Skeletal muscle satellite cell (primary cell): ENCODE results near the gene DISC1.
"Not testable (repeated sequence)": the region's sequence is repeated elsewhere in the genome, so short reads cannot be mapped to it uniquely, and the experiment has no call there.

Experiments used
- H3K27me3 ChIP-seq: 2 replicates; pipeline ENCODE4 v1.7.0; 2013; ENCODE audit warnings: low read length; ENCODE audit not compliant: control insufficient read depth, insufficient read depth
- H3K36me3 ChIP-seq: 2 replicates; pipeline ENCODE4 v1.7.0; 2013; ENCODE audit warnings: mild to moderate bottlenecking, control low read depth, low read length; ENCODE audit not compliant: insufficient read depth
- H3K4me1 ChIP-seq: 2 replicates; pipeline ENCODE4 v1.7.0; 2013; ENCODE audit warnings: low read length; ENCODE audit not compliant: control insufficient read depth, insufficient read depth
- H3K4me2 ChIP-seq: 2 replicates; pipeline ENCODE4 v1.7.0; 2013; ENCODE audit warnings: mild to moderate bottlenecking, low read length
- H3K4me3 ChIP-seq: 2 replicates; pipeline ENCODE4 v1.7.0; 2013; ENCODE audit warnings: low read length
- H3K9ac ChIP-seq: 2 replicates; pipeline ENCODE4 v1.7.0; 2013; ENCODE audit warnings: mild to moderate bottlenecking, low read depth, low read length, moderate library complexity
- H3K9me3 ChIP-seq: replicated peaks from 2 replicates; pipeline ENCODE4 v1.7.0; 2013; ENCODE audit warnings: mild to moderate bottlenecking, control low read depth, low read length

The DISC1 gene

DNA sequence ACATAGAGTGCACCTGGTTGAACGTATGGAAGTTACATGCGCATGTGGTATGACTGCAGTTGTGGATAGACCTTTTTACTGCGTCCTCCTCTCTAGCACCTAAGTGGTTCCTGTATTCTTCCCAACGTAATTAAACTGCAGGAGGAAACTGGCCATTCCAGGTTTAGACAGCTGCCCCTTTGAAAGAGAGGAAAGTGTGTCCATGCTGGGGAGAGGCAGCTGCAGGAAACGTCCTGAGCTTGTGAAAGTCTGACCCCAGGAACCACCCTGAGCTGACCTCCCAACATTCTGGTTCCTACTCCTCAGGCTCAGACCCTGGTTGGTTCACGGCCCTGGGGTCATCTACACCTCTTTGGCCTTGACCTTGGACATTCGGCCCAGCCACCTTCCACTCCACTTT is 309.3 kb downstream of the DISC1 start:
- peaks cover 10% of the 10 kb centered on the region for H3K9me3 ChIP-seq
- H3K36me3 ChIP-seq = no peaks in the 10 kb centered on the region
- peaks cover 38% of the 10 kb centered on the region for H3K4me1 ChIP-seq
- H3K4me2 ChIP-seq = no peak overlapping the region
- no peak overlapping the region for H3K4me3 ChIP-seq
- H3K9ac ChIP-seq = no peak overlapping the region
- no peaks in the 10 kb centered on the region for H3K27me3 ChIP-seq

DNA sequence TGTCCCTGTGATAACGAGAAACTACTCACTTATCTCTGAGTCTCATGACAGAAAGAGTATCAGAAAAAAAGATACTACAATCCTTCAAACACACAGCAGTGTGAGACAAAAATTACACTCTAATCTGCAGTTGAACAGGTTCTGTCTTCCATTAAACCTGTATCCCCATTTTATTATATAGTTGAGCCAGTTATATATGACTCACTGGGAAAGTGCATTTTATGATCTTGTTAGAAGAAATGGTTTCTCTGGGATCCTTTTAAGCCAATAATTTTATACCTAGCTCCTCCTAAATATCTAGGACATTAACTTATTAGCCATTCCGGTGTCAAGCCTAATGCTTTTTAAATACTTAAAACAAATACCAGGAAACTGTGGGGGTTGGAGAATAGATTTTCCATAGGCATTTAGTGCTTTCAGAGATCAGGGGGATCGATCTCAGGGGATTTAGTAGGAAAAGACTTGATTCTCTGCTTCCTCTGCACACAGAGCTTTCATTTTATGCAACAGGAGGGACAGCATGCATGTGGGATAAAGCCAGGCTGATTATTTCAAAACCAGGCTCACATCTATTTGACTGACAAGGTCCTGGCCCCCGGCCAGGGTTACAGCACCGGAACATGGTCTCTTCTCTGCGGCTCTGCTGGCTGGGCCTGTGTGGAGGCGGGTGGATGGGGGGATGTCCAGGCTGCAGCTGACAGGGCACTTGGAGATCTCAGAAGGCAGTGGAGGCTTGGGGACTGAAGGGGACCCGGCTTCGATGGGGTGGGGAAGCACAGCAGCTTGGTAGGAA is 310.6 kb downstream of the DISC1 start:
- H3K9ac ChIP-seq = peak overlapping the region; percentile 19
- H3K4me2 ChIP-seq = peak overlapping the region; percentile 19
- peaks cover 38% of the 10 kb centered on the region for H3K4me1 ChIP-seq
- H3K4me3 ChIP-seq = no peak overlapping the region
- peaks cover 3% of the 10 kb centered on the region for H3K9me3 ChIP-seq
- no peaks in the 10 kb centered on the region for H3K36me3 ChIP-seq
- no peaks in the 10 kb centered on the region for H3K27me3 ChIP-seq

DNA sequence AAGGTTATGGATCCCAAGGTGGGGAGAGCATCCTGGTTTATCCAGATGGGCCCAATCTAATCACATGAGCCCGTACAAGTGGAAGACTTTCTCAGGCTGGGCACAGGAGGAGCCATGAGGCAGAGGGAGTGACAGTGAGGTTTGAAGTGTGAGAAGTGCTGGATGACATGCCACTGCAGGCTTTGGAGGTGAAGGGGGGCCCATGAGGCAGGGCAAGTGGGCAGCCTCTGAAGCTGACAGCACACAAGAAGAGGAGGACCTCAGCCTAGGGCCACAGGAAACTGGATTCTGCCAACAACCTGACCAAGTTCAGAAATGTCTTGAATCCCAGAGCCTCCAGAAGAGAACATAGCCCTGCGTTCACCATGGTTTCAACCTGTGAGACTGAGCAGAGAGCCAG is 311.6 kb downstream of the DISC1 start:
- no peak overlapping the region for H3K9ac ChIP-seq

DNA sequence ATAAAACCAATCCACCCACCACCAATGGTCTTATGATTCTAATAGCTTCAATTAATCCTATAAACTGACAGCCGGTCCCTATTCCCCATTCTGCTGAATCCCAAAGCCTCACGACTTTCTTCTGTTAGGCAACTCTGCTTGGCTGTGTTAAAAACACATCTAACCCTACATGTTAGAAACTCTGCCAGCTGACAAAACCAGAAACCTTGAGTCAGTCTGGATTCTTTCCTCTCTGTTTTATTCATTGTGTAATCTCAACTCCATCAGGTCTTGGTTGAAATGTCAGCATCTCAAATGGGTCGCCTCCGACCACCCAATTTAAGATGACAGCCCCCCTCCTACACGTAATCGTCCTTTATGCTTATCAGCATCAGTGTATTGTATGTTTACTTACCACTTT is 312.1 kb downstream of the DISC1 start:
- Histone ChIP-seq H3K4me3 (no peak overlapping the region), H3K36me3 (no peaks in the 10 kb centered on the region), H3K4me1 (peaks cover 34% of the 10 kb centered on the region), H3K27me3 (no peaks in the 10 kb centered on the region), H3K9ac (no peak overlapping the region), H3K4me2 (no peak overlapping the region), H3K9me3 (no peaks in the 10 kb centered on the region)

More for the DNA sequence above, 311.6 kb downstream of the DISC1 start:
- H3K4me1 ChIP-seq = peaks cover 38% of the 10 kb centered on the region
- H3K4me2 ChIP-seq = no peak overlapping the region
- H3K9me3 ChIP-seq = no peaks in the 10 kb centered on the region
- no peaks in the 10 kb centered on the region for H3K27me3 ChIP-seq
- no peaks in the 10 kb centered on the region for H3K36me3 ChIP-seq
- H3K4me3 ChIP-seq = no peak overlapping the region

- Histone ChIP-seq H3K27me3 (no peaks in the 10 kb centered on the region), H3K9me3 (no peaks in the 10 kb centered on the region), H3K9ac (no peak overlapping the region), H3K4me2 (no peak overlapping the region), H3K4me1 (peaks cover 30% of the 10 kb centered on the region), H3K4me3 (no peak overlapping the region), H3K36me3 (no peaks in the 10 kb centered on the region)
Measured at GRCh38 chr1:231939118-231939517, 312.5 kb downstream of the DISC1 start.

DNA sequence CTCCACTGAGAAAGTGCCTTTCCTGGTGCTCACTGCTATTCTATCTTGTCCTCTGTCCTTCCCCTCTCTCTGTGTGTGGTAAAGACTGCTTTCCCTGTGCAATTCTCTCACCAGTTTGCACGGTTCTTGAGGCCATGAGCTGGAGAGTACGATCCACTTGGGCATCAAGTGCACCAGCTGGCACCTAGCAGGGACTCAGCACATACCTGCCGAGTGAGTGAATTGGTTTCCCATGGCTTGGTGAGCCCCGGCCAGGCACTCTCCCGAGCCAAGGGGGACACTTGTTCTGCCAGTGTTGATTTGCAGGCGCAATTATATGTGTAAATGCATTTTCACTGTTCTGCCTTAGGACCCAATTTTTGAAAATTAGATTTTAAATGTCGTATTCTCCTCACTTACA is 313.5 kb downstream of the DISC1 start:
- no peak overlapping the region for H3K4me2 ChIP-seq
- no peak overlapping the region for H3K9ac ChIP-seq
- no peaks in the 10 kb centered on the region for H3K27me3 ChIP-seq
- H3K4me3 ChIP-seq = no peak overlapping the region
- peaks cover 22% of the 10 kb centered on the region for H3K4me1 ChIP-seq
- no peaks in the 10 kb centered on the region for H3K36me3 ChIP-seq
- no peaks in the 10 kb centered on the region for H3K9me3 ChIP-seq

DNA sequence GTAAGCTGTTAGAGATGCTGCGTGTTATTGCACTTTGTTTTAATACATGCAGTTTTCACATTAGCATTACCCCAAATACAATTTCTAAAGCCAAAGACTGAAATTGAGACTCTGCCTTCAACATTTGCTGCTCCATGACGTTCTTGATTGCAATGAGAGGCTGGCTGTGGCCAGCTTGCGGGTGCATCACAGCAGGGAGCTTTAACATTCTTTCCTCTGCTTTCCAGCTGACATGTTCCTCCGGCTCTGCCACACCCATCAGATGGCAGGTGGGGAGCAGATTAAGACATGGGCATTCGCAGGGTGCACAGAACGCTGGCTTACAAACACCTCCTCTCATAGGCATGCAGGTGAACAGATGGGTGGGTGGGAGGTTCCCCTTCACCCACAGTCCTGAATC is 314.1 kb downstream of the DISC1 start:
- Histone ChIP-seq H3K4me1 (peaks cover 16% of the 10 kb centered on the region), H3K27me3 (no peaks in the 10 kb centered on the region), H3K9ac (no peak overlapping the region), H3K4me2 (no peak overlapping the region), H3K9me3 (no peaks in the 10 kb centered on the region), H3K4me3 (no peak overlapping the region), H3K36me3 (no peaks in the 10 kb centered on the region)

GRCh38 chr1:231943084-231943483 is 316.5 kb downstream of the DISC1 start:
- H3K36me3 ChIP-seq = no peaks in the 10 kb centered on the region
- H3K4me2 ChIP-seq = no peak overlapping the region
- no peaks in the 10 kb centered on the region for H3K27me3 ChIP-seq
- no peaks in the 10 kb centered on the region for H3K4me1 ChIP-seq
- no peak overlapping the region for H3K9ac ChIP-seq
- no peaks in the 10 kb centered on the region for H3K9me3 ChIP-seq
- H3K4me3 ChIP-seq = no peak overlapping the region

DNA sequence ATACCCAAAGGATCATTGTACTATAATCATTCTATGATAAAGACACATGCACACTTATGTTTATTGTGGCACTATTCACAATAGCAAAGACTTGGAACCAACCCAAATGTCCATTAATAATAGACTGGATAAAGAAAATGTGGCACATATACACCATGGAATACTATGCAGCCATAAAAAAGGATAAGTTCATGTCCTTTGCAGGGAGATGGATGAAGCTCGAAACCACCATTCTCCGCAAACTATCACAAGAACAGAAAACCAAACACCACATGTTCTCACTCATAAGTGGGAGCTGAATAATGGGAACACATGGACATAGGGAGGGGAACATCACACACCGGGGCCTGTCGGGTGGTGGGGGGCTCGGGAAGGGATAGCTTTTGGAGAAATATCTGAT is 321.5 kb downstream of the DISC1 start:
- not testable (repeated sequence) for H3K9ac ChIP-seq, H3K36me3 ChIP-seq, H3K4me3 ChIP-seq, H3K9me3 ChIP-seq, H3K27me3 ChIP-seq, H3K4me2 ChIP-seq
- peaks cover 23% of the 10 kb centered on the region for H3K4me1 ChIP-seq

GRCh38 chr1:231949277-231950091 is 322.9 kb downstream of the DISC1 start:
- H3K4me3 ChIP-seq = no peak overlapping the region
- H3K9ac ChIP-seq = no peak overlapping the region
- no peaks in the 10 kb centered on the region for H3K9me3 ChIP-seq
- peaks cover 23% of the 10 kb centered on the region for H3K4me1 ChIP-seq
- no peaks in the 10 kb centered on the region for H3K36me3 ChIP-seq
- H3K27me3 ChIP-seq = no peaks in the 10 kb centered on the region
- H3K4me2 ChIP-seq = peak overlapping the region; percentile 16

GRCh38 chr1:231950331-231951128 is 323.9 kb downstream of the DISC1 start:
- H3K4me2 ChIP-seq = no peak overlapping the region
- no peak overlapping the region for H3K4me3 ChIP-seq
- H3K4me1 ChIP-seq = peaks cover 23% of the 10 kb centered on the region
- H3K9me3 ChIP-seq = no peaks in the 10 kb centered on the region
- no peaks in the 10 kb centered on the region for H3K36me3 ChIP-seq
- H3K9ac ChIP-seq = no peak overlapping the region
- no peaks in the 10 kb centered on the region for H3K27me3 ChIP-seq
